GM12892 (cell line): Measurements from ENCODE around the gene PCDHA6.

ENCODE experiments used
- POLR2A ChIP-seq: IDR thresholded peaks from 2 replicates; pipeline ENCODE4 v1.6.1; 2011; ENCODE audit warnings: low read depth, low read length, control low read depth
- POLR2AphosphoS5 ChIP-seq: IDR thresholded peaks from 2 replicates; pipeline ENCODE4 v1.6.1; 2011; ENCODE audit warnings: low read depth, low read length, control low read depth
- TAF1 ChIP-seq: IDR thresholded peaks from 2 replicates; pipeline ENCODE4 v1.6.1; 2011; ENCODE audit warnings: low read depth, mild to moderate bottlenecking, control low read depth, low read length, borderline replicate concordance

DNA sequence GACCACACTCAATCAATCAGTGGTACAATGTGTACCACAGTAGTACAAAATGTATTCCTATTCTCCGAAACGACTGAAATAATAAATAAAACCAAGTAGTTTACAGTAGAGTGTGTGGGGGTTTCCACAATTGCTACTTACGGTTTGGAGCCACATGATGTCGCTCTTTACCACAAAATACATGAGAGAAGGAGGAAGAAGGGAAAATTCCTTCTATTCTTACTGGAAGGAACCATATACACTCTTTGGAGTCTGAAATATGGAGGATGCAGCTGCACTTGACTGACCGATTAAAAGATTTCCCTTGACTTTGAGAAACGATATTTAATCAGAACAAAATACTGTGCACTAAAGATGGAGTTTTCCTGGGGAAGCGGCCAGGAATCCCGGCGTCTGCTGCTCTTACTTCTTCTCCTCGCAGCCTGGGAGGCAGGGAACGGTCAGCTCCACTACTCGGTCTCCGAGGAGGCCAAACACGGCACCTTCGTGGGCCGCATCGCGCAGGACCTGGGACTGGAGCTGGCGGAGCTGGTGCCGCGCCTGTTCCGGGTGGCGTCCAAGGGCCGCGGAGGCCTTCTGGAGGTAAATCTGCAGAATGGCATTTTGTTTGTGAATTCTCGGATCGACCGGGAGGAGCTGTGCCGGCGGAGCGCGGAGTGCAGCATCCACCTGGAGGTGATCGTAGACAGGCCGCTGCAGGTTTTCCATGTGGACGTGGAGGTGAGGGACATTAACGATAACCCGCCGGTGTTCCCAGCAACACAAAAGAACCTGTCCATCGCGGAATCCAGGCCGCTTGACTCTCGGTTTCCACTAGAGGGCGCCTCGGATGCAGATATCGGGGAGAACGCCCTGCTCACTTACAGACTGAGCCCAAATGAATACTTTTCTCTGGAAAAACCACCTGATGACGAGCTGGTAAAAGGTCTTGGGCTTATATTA lies 20.7 kb upstream of the PCDHA6 start, which contains the start of gene PCDHA4:
- TF ChIP-seq POLR2AphosphoS5 (no peak), POLR2A (no peak), TAF1 (no peak)
